ENCODE measurements around the gene IFIH1. TPM values are rescaled to one million over a fixed set of nuclear protein-coding genes. Genes with fewer than 3 reads are reported as not detected.

Gene IFIH1
- total and polyA plus RNA-seq, 2 donors (not counting 3 experiments of a cell fraction or from before 2014, with no cell fraction given) = 1.3 to 6.9 TPM

DNA sequence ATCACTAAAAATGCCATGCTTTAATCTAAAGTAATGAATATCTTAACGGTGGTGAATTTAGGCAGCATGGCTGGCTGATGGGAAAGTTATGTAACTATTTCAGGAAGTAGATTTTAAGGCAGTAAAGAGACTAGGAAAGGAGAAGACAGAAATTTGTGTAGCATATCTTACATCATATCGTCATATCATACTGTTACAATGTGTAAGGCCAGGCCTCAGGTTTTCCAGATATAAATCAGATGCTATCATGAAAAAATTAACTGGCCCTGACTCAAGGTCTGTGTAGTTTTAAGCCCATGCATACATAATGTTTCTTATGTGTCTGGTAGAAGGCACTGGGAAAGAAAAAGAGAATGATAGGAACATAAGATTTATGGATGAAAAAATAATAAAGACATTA is 66.3 kb downstream of the IFIH1 start:
- POLR2A ChIA-PET = no interaction called here
- dilution Hi-C loops (cut with MboI; ENCODE audit: extremely low pct_ligation_motif_present, low sequenced_read_pairs) (no loop called here), intact Hi-C loops (cut with micrococcal nuclease) (no loop called here)
- Histone ChIP-seq H3K4me2 (ENCODE audit: insufficient read depth, low read length) (no peak overlapping the region), H3K9me1 (replicated peaks; ENCODE audit: control insufficient read depth, extremely low read depth, insufficient read depth, low read length) (no peaks in the 10 kb centered on the region), H3K4me1 (ENCODE audit: control insufficient read depth, extremely low read depth, insufficient read depth, low read length) (no peaks in the 10 kb centered on the region), H3K27ac (ENCODE audit: insufficient read depth, low read depth, low read length) (no peak overlapping the region), H3K36me3 (ENCODE audit: control insufficient read depth in 2 of 2, extremely low read depth in 1 of 2, insufficient read depth in 2 of 2, low read length in 2 of 2) (no peaks in the 10 kb centered on the region), H3K4me3 (replicated peaks in 1 of 3; ENCODE audit: insufficient read depth in 1 of 3, low read depth in 1 of 3, low read length in 3 of 3) (no peak overlapping the region), H3K9me3 (replicated peaks; ENCODE audit: control insufficient read depth, insufficient read depth, low read length) (no peaks in the 10 kb centered on the region), H3K27me3 (ENCODE audit: control insufficient read depth in 2 of 2, insufficient read depth in 2 of 2, low read length in 2 of 2) (no peaks in the 10 kb centered on the region), H3K79me2 (ENCODE audit: control insufficient read depth, insufficient read depth, low read length) (no peaks in the 10 kb centered on the region), H4K20me1 (replicated peaks; ENCODE audit: control insufficient read depth, extremely low read depth, insufficient read depth, low read length) (no peaks in the 10 kb centered on the region), H2AFZ (ENCODE audit: low read depth, low read length) (no peak overlapping the region), H3K9ac (replicated peaks; ENCODE audit: extremely low read depth, insufficient read depth, low read length) (no peak overlapping the region)
- CTCF ChIA-PET = interaction anchor here (0.8 to 2.5 kb wide), 5 partner anchors 10 to 57 kb away, joined by 3 to 12 read pairs (median 4); no protein-coding TSS in a partner anchor
- no peak for TF ChIP-seq FOS (IDR thresholded peaks at IDR 0.05; ENCODE audit: borderline replicate concordance, insufficient read depth, low read length)
- no peak for TF ChIP-seq MYC (IDR thresholded peaks at IDR 0.05; ENCODE audit: low read depth, low read length)
- TF ChIP-seq MAX (IDR thresholded peaks at IDR 0.05; ENCODE audit: insufficient read depth, insufficient read length) = no peak
- no peak for TF ChIP-seq POLR2AphosphoS5 (IDR thresholded peaks at IDR 0.05; ENCODE audit: insufficient read depth, low read depth, low read length)
- TF ChIP-seq, protein P1, sequence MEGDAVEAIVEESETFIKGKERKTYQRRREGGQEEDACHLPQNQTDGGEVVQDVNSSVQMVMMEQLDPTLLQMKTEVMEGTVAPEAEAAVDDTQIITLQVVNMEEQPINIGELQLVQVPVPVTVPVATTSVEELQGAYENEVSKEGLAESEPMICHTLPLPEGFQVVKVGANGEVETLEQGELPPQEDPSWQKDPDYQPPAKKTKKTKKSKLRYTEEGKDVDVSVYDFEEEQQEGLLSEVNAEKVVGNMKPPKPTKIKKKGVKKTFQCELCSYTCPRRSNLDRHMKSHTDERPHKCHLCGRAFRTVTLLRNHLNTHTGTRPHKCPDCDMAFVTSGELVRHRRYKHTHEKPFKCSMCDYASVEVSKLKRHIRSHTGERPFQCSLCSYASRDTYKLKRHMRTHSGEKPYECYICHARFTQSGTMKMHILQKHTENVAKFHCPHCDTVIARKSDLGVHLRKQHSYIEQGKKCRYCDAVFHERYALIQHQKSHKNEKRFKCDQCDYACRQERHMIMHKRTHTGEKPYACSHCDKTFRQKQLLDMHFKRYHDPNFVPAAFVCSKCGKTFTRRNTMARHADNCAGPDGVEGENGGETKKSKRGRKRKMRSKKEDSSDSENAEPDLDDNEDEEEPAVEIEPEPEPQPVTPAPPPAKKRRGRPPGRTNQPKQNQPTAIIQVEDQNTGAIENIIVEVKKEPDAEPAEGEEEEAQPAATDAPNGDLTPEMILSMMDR (IDR thresholded peaks at IDR 0.05; ENCODE audit: extremely low read depth in 1 of 2, insufficient read depth in 1 of 2, low read depth in 1 of 2, low read length in 2 of 2) = no peak
- TF ChIP-seq EZH2 (IDR thresholded peaks at IDR 0.05; ENCODE audit: borderline replicate concordance, low read depth, low read length, severe bottlenecking) = no peak
- TF ChIP-seq GATA2 (IDR thresholded peaks at IDR 0.05; ENCODE audit: insufficient read depth, insufficient read length, low read depth, low read length) = no peak
- no peak for TF ChIP-seq JUN (IDR thresholded peaks at IDR 0.05; ENCODE audit: borderline replicate concordance, insufficient read depth, insufficient read length, low read depth)
- no peak for TF ChIP-seq POLR2A (IDR thresholded peaks at IDR 0.05; ENCODE audit: low read depth, low read length)
- no peak for FAIRE-seq
- DNase-seq (ENCODE audit: low read depth, low spot score) = no peak
- BruUV-seq (replicated peaks) = no TSS peak

Data from endothelial cell of umbilical vein (primary cell).